HepG2 (cell line): ENCODE data around the gene PHF13. TPM values are rescaled to one million over a fixed set of nuclear protein-coding genes. Genes with fewer than 3 reads are reported as not detected.

Source experiments
- ADNP ChIP-seq: sonication (generic); formaldehyde crosslinking; IDR thresholded peaks from 2 replicates; pipeline ENCODE4 v1.4.0; 2020; ENCODE audit warnings: missing genetic modification reagents
- AKAP8 ChIP-seq: sonication (generic); formaldehyde crosslinking; IDR thresholded peaks from 2 replicates; pipeline ENCODE4 v1.5.1; 2020; ENCODE audit warnings: mild to moderate bottlenecking, missing genetic modification reagents
- BCL6 ChIP-seq: IDR thresholded peaks from 2 replicates; pipeline ENCODE4 v1.6.1; 2016; ENCODE audit warnings: missing genetic modification reagents, missing compliant biosample characterization
- CCAR2 ChIP-seq: fragments of 200-400 bp; formaldehyde crosslinking; optimal IDR thresholded peaks from 2 replicates; pipeline ENCODE3; 2018; ENCODE audit warnings: low read depth, mild to moderate bottlenecking, low read length, moderate library complexity
- FOSL2 ChIP-seq: sonication (generic); formaldehyde crosslinking; IDR thresholded peaks from 2 replicates; pipeline ENCODE4 v1.4.0; 2020; ENCODE audit warnings: missing genetic modification reagents
- FOXP1 ChIP-seq, 2 experiments: fragments of 450-650 bp in 1 of 2; IDR thresholded peaks; 2 replicates each; pipeline ENCODE4 v1.6.1; 2017 to 2018; ENCODE audit warnings: antibody characterized with exemption in 1 of 2
- NFIC ChIP-seq: IDR thresholded peaks from 2 replicates; pipeline ENCODE4 v1.6.1; 2012; ENCODE audit warnings: mild to moderate bottlenecking, low read length, inconsistent platforms
- POLR2AphosphoS2 ChIP-seq: IDR thresholded peaks from 2 replicates; pipeline ENCODE4 v1.6.1; 2011; ENCODE audit warnings: low read depth, low read length, improper control_type of control experiment
- SAFB2 ChIP-seq: sonication (generic); formaldehyde crosslinking; IDR thresholded peaks from 2 replicates; pipeline ENCODE4 v1.5.1; 2020; ENCODE audit warnings: missing genetic modification reagents, low read depth, mild to moderate bottlenecking, borderline replicate concordance
- SIX4 ChIP-seq: sonication (generic); formaldehyde crosslinking; IDR thresholded peaks from 2 replicates; pipeline ENCODE4 v1.4.0; 2020; ENCODE audit warnings: missing genetic modification reagents
- ZBTB7B ChIP-seq: sonication (generic); formaldehyde crosslinking; IDR thresholded peaks from 2 replicates; pipeline ENCODE4 v1.4.0; 2020; ENCODE audit warnings: missing genetic modification reagents
- ZFY ChIP-seq: sonication (generic); formaldehyde crosslinking; IDR thresholded peaks from 2 replicates; pipeline ENCODE4 v1.4.0; 2020; ENCODE audit warnings: missing genetic modification reagents
- ZNF12 ChIP-seq: sonication (generic); formaldehyde crosslinking; IDR thresholded peaks from 2 replicates; pipeline ENCODE4 v1.5.0; 2020; ENCODE audit warnings: missing genetic modification reagents
- ZNF264 ChIP-seq: sonication (generic); formaldehyde crosslinking; IDR thresholded peaks from 2 replicates; pipeline ENCODE4 v1.4.0; 2020; ENCODE audit warnings: missing genetic modification reagents
- ZNF331 ChIP-seq: sonication (generic); formaldehyde crosslinking; IDR thresholded peaks from 2 replicates; pipeline ENCODE4 v1.4.0; 2020; ENCODE audit warnings: missing genetic modification reagents
- ZNF557 ChIP-seq: sonication (generic); formaldehyde crosslinking; IDR thresholded peaks from 2 replicates; pipeline ENCODE4 v1.4.0; 2020; ENCODE audit warnings: missing genetic modification reagents
- polyA plus RNA-seq, 8 experiments: library from polyadenylated mRNA; depleted of rRNA in 3 of 8; stranded (reverse) in 7 of 8; unstranded in 1 of 8; fragments of >200 nt; fragmentation: Illumina TruSeq in 4 of 8; extraction: Trizol in 4 of 8; gene quantifications; 2 replicates each; pipeline versions ENCODE4 v1.2.1 to v1.2.3, GENCODE V29; 2011 to 2016; ENCODE audit warnings: low read depth in 4 of 8, missing spikeins in 1 of 8, mixed read lengths in 1 of 8; ENCODE audit not compliant: insufficient read depth in 1 of 8
- total RNA-seq, 5 experiments: library from RNA; depleted of rRNA; stranded (reverse); fragments of >200 nt; fragmentation: Illumina TruSeq; extraction: Trizol; gene quantifications; 2 replicates each; pipeline ENCODE4 v1.2.3, GENCODE V29; 2016; ENCODE audit warnings: low read depth in 1 of 5
- TF ChIP-seq, protein P1 (sequence below): sonication (generic); formaldehyde crosslinking; IDR thresholded peaks from 2 replicates; pipeline ENCODE4 v1.4.0; 2020; ENCODE audit warnings: missing genetic modification reagents
- TF ChIP-seq, protein P2 (sequence below): IDR thresholded peaks from 2 replicates; pipeline ENCODE4 v1.6.1; 2018; ENCODE audit warnings: missing genetic modification reagents, mild to moderate bottlenecking, missing compliant biosample characterization
- TF ChIP-seq, protein P3 (sequence below), 2 experiments: sonication (generic) in 1 of 2; formaldehyde crosslinking in 1 of 2; IDR thresholded peaks; 2 replicates each; pipeline versions ENCODE4 v1.5.1 to v1.6.1; 2011 to 2020; ENCODE audit warnings: borderline replicate concordance in 1 of 2, low read depth in 1 of 2, low read length in 1 of 2, mild to moderate bottlenecking in 1 of 2, missing genetic modification reagents in 1 of 2, moderate library complexity in 1 of 2
- TF ChIP-seq, protein P4 (sequence below): sonication (generic); formaldehyde crosslinking; IDR thresholded peaks from 2 replicates; pipeline ENCODE4 v1.8.0; 2022; ENCODE audit warnings: mild to moderate bottlenecking, missing genetic modification reagents; ENCODE audit not compliant: insufficient replicate concordance
- TF ChIP-seq, protein P5 (sequence below): IDR thresholded peaks from 2 replicates; pipeline ENCODE4 v1.6.1; 2012; ENCODE audit warnings: inconsistent platforms
- TF ChIP-seq, protein P6 (sequence below): sonication (generic); formaldehyde crosslinking; IDR thresholded peaks from 2 replicates; pipeline ENCODE4 v1.5.0; 2020; ENCODE audit warnings: missing genetic modification reagents

The PHF13 gene
- total and polyA plus RNA-seq, 2 of the 13 experiments (the other 11 are each of a cell fraction or from before 2014, with no cell fraction given) = 4.7 to 7.4 TPM

DNA sequence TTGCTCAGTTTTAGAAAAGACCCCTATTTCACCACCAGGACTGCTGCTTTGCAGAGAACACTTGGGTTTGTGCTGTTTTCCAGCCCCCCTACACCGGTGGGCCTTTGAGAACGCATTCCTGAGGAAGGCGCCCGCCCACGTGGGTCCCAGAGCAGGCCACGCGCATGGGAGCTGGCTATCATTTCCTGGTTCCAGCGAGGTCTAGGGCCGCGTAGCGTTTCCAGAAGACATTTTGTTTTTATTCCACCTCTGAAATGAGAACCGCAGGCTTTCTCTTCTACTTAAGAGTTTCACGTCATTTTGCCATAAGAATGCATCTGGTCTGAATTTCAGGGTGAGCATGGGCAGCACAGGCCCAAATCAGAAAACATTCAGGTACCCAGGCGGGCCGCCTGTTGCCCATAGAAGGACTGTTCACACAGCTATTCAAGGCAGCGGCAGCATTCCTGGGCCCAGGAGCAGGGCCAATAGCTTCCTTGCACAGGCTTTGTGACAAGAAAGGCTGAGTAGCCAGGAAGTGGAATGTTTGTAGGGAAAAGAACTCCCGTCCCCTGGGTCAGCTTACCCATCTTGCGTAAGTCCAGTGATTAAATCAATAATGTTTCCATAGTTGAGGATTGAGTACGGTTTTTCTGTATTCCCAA lies 9.5 kb upstream of the PHF13 start (continued):
- peak; percentile 88 for TF ChIP-seq SIX4 (CRISPR knock-in tag)
- TF ChIP-seq, protein P1, sequence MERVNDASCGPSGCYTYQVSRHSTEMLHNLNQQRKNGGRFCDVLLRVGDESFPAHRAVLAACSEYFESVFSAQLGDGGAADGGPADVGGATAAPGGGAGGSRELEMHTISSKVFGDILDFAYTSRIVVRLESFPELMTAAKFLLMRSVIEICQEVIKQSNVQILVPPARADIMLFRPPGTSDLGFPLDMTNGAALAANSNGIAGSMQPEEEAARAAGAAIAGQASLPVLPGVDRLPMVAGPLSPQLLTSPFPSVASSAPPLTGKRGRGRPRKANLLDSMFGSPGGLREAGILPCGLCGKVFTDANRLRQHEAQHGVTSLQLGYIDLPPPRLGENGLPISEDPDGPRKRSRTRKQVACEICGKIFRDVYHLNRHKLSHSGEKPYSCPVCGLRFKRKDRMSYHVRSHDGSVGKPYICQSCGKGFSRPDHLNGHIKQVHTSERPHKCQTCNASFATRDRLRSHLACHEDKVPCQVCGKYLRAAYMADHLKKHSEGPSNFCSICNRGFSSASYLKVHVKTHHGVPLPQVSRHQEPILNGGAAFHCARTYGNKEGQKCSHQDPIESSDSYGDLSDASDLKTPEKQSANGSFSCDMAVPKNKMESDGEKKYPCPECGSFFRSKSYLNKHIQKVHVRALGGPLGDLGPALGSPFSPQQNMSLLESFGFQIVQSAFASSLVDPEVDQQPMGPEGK (CRISPR knock-in tag) = 0 out of 2 replicates have a peak, but pooled peaks have one; percentile 48
- no peak for TF ChIP-seq CCAR2
- peak; percentile 84 for TF ChIP-seq ZFY (CRISPR knock-in tag)
- no peak for TF ChIP-seq FOXP1 (IDR thresholded peaks at IDR 0.05)
- TF ChIP-seq FOXP1 (CRISPR knock-in tag; IDR thresholded peaks at IDR 0.05) = peak; percentile 41; the same call in 1 of the 2 replicates
- TF ChIP-seq, protein P2, sequence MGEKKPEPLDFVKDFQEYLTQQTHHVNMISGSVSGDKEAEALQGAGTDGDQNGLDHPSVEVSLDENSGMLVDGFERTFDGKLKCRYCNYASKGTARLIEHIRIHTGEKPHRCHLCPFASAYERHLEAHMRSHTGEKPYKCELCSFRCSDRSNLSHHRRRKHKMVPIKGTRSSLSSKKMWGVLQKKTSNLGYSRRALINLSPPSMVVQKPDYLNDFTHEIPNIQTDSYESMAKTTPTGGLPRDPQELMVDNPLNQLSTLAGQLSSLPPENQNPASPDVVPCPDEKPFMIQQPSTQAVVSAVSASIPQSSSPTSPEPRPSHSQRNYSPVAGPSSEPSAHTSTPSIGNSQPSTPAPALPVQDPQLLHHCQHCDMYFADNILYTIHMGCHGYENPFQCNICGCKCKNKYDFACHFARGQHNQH (CRISPR knock-in tag) = peak; percentile 80
- TF ChIP-seq ZNF12 = 0 out of 2 replicates have a peak, but pooled peaks have one; percentile 40
- TF ChIP-seq, protein P3, sequence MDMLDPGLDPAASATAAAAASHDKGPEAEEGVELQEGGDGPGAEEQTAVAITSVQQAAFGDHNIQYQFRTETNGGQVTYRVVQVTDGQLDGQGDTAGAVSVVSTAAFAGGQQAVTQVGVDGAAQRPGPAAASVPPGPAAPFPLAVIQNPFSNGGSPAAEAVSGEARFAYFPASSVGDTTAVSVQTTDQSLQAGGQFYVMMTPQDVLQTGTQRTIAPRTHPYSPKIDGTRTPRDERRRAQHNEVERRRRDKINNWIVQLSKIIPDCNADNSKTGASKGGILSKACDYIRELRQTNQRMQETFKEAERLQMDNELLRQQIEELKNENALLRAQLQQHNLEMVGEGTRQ (IDR thresholded peaks at IDR 0.05; ENCODE audit: low read depth, low read length) = 0 out of 2 replicates have a peak, but pooled peaks have one; percentile 9
- TF ChIP-seq, protein P3 (CRISPR knock-in tag; IDR thresholded peaks at IDR 0.05; ENCODE audit: borderline replicate concordance) = peak; percentile 22; the same call in 1 of the 2 replicates
- TF ChIP-seq NFIC = 0 out of 2 replicates have a peak, but pooled peaks have one; percentile 31
- TF ChIP-seq ZNF557 (CRISPR knock-in tag) = no peak
- peak; percentile 85 for TF ChIP-seq ZNF331 (CRISPR knock-in tag)
- 0 out of 2 replicates have a peak, but pooled peaks have one; percentile 47 for TF ChIP-seq ZBTB7B
- TF ChIP-seq, protein P4, sequence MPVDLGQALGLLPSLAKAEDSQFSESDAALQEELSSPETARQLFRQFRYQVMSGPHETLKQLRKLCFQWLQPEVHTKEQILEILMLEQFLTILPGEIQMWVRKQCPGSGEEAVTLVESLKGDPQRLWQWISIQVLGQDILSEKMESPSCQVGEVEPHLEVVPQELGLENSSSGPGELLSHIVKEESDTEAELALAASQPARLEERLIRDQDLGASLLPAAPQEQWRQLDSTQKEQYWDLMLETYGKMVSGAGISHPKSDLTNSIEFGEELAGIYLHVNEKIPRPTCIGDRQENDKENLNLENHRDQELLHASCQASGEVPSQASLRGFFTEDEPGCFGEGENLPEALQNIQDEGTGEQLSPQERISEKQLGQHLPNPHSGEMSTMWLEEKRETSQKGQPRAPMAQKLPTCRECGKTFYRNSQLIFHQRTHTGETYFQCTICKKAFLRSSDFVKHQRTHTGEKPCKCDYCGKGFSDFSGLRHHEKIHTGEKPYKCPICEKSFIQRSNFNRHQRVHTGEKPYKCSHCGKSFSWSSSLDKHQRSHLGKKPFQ (CRISPR knock-in tag) = no peak
- peak; percentile 56; the same call in 1 of the 2 replicates for TF ChIP-seq SAFB2 (CRISPR knock-in tag)
- TF ChIP-seq ZNF264 (CRISPR knock-in tag) = peak; percentile 38; the same call in 1 of the 2 replicates
- TF ChIP-seq ADNP (CRISPR knock-in tag) = no peak
- no peak for TF ChIP-seq AKAP8 (CRISPR knock-in tag)
- TF ChIP-seq, protein P5, sequence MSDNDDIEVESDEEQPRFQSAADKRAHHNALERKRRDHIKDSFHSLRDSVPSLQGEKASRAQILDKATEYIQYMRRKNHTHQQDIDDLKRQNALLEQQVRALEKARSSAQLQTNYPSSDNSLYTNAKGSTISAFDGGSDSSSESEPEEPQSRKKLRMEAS = peak; percentile 93
- TF ChIP-seq, protein P6, sequence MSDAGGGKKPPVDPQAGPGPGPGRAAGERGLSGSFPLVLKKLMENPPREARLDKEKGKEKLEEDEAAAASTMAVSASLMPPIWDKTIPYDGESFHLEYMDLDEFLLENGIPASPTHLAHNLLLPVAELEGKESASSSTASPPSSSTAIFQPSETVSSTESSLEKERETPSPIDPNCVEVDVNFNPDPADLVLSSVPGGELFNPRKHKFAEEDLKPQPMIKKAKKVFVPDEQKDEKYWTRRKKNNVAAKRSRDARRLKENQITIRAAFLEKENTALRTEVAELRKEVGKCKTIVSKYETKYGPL (CRISPR knock-in tag) = peak; percentile 54; the same call in 1 of the 2 replicates
- peak; percentile 55 for TF ChIP-seq FOSL2
- peak; percentile 68 for TF ChIP-seq BCL6 (CRISPR knock-in tag)
- TF ChIP-seq POLR2AphosphoS2 = no peak; the same call in 1 of the 2 replicates
